T-cell (primary cell): ENCODE data around the gene FYN. TPM values are rescaled to one million over a fixed set of nuclear protein-coding genes. Genes with fewer than 3 reads are reported as not detected.
A peak's percentile ranks its signal among the peaks of the same experiment; 100 is the strongest.

ENCODE experiments used
- ATAC-seq, 4 experiments: fragments of 200-7000 bp in 3 of 4; fragments of 150-1000 bp in 1 of 4; cut with Tn5 transposase; replicated peaks in 1 of 4; 1 replicate in 3 of 4; 2 replicates in 1 of 4; pipeline ENCODE4 v1.10.0; 2021; ENCODE audit warnings: moderate library complexity in 3 of 4, mild to moderate bottlenecking in 2 of 4, moderate number of reproducible peaks in 1 of 4
- CTCF ChIA-PET, 2 donors: fragments of 300-600 bp; sonication (Branson Sonifier 250); formaldehyde crosslinking; loops; one replicate each; lab custom pipeline; 2022; ENCODE audit warnings: antibody characterized with exemption in 2 of 2; lab: Charles Lee
- POLR2A ChIA-PET, 2 donors: fragments of 300-600 bp; sonication (Branson Sonifier 250); formaldehyde crosslinking; loops; one replicate each; lab custom pipeline; 2022; ENCODE audit warnings: antibody characterized with exemption in 2 of 2; lab: Charles Lee
- DNase-seq, 35 experiments: peaks; one replicate each; pipeline versions ENCODE4 v3.0.0 to v3.0.0-alpha.2; 2013 to 2023
- H3K27ac ChIP-seq: one replicate; pipeline ENCODE4 v1.5.1; 2013; ENCODE audit warnings: low read length
- H3K27me3 ChIP-seq, 2 experiments: replicated peaks in 1 of 2; 1 replicate in 1 of 2; 2 replicates in 1 of 2; pipeline versions ENCODE4 v1.6.1 to v1.7.0; 2013; ENCODE audit warnings: low read length in 1 of 2, mixed read lengths in 1 of 2; ENCODE audit not compliant: control insufficient read depth in 2 of 2, insufficient read depth in 2 of 2; ENCODE audit errors: extremely low read depth in 1 of 2
- H3K36me3 ChIP-seq, 2 donors: 1 replicate in 1 of 2; 2 replicates in 1 of 2; pipeline versions ENCODE4 v1.6.1 to v1.7.0; 2013; ENCODE audit warnings: low read length in 1 of 2; ENCODE audit not compliant: control insufficient read depth in 2 of 2, insufficient read depth in 1 of 2; ENCODE audit errors: extremely low read depth in 1 of 2
- H3K4me1 ChIP-seq, 2 experiments: 1 replicate in 1 of 2; 2 replicates in 1 of 2; pipeline versions ENCODE4 v1.6.1 to v1.7.0; 2013; ENCODE audit warnings: low read length in 2 of 2, mixed read lengths in 1 of 2; ENCODE audit not compliant: insufficient read depth in 2 of 2, control insufficient read depth in 1 of 2; ENCODE audit errors: extremely low read depth in 1 of 2
- H3K4me3 ChIP-seq, 2 donors: 1 replicate in 1 of 2; 2 replicates in 1 of 2; pipeline versions ENCODE4 v1.5.1 to v1.7.0; 2013; ENCODE audit warnings: mild to moderate bottlenecking in 2 of 2, low read length in 1 of 2, moderate library complexity in 1 of 2; ENCODE audit not compliant: control insufficient read depth in 1 of 2; ENCODE audit errors: extremely low read depth in 1 of 2
- H3K9me3 ChIP-seq: 2 replicates; pipeline ENCODE4 v1.7.0; 2013
- H3K27ac Mint-ChIP-seq, 2 donors: one replicate each; pipeline ENCODE4 v1.8.0; 2020 to 2021; ENCODE audit warnings: mild to moderate bottlenecking in 2 of 2, mixed read lengths in 2 of 2
- H3K27me3 Mint-ChIP-seq, 2 donors: one replicate each; pipeline ENCODE4 v1.8.0; 2021 to 2022; ENCODE audit warnings: mixed read lengths in 2 of 2
- H3K36me3 Mint-ChIP-seq: one replicate; pipeline ENCODE4 v1.8.0; 2021; ENCODE audit warnings: mixed read lengths
- H3K4me1 Mint-ChIP-seq, 3 donors: one replicate each; pipeline ENCODE4 v1.8.0; 2020 to 2022; ENCODE audit warnings: mixed read lengths in 3 of 3, mild to moderate bottlenecking in 1 of 3
- H3K4me3 Mint-ChIP-seq, 3 donors: one replicate each; pipeline ENCODE4 v1.8.0; 2020 to 2022; ENCODE audit warnings: mild to moderate bottlenecking in 3 of 3, mixed read lengths in 3 of 3, moderate library complexity in 3 of 3
- H3K9me3 Mint-ChIP-seq, 3 donors: one replicate each; pipeline ENCODE4 v1.8.0; 2020 to 2022; ENCODE audit warnings: mixed read lengths in 3 of 3
- WGBS: methylation state at CpG from one replicate; pipeline ENCODE4 v1.1.5; 2013; ENCODE audit warnings: missing lambda C conversion rate; ENCODE audit not compliant: insufficient coverage; 5-methylcytosine and 5-hydroxymethylcytosine counted together
- total RNA-seq, 35 experiments: library from RNA in 6 of 35; stranded (reverse) in 6 of 35; fragments of 120-200 nt in 1 of 35; gene quantifications; one replicate each; pipeline versions ENCODE4 v1.2.1 to v1.2.4 and lab custom pipeline; 2013 to 2026

FYN gene
- total RNA-seq, 5 donors from 2014 or later (not counting 1 experiment from before 2014, with no cell fraction given): 466 to 573 (median 534) TPM

GRCh38 chr6:111674413-111674812 is 198.8 kb downstream of the FYN start:
- ChIA-PET CTCF (interaction anchor here in 1 of 2 donors (0.5 kb wide), 2 partner anchors 1003 to 1643 kb away, joined by 3 read pairs; no protein-coding TSS in a partner anchor), POLR2A (interaction anchor here in 1 of 2 donors (0.6 kb wide), 2 partner anchors 9 to 205 kb away, joined by 5 to 7 read pairs; no protein-coding TSS in a partner anchor)
- 100% methylated on average over 3 of the region's 4 CpGs for WGBS
- Mint-ChIP-seq H3K4me3 (no peak overlapping the region), H3K9me3 (no peaks in the 10 kb centered on the region), H3K36me3 (peaks cover 64% of the 10 kb centered on the region), H3K27me3 (no peaks in the 10 kb centered on the region), H3K27ac (peak overlapping the region; percentile 70 to 77), H3K4me1 (peaks cover 37 to 43% (median 37%) of the 10 kb centered on the region in 3 donors)
- Histone ChIP-seq H3K27ac (no peak overlapping the region), H3K27me3 (no peaks in the 10 kb centered on the region), H3K4me3 (no peak overlapping the region), H3K4me1 (peaks cover 5 to 7% of the 10 kb centered on the region in 2 experiments), H3K9me3 (no peaks in the 10 kb centered on the region), H3K36me3 (peaks cover 4 to 87% of the 10 kb centered on the region in 2 donors)
- ATAC-seq: no peak
- no peak for DNase-seq

DNA sequence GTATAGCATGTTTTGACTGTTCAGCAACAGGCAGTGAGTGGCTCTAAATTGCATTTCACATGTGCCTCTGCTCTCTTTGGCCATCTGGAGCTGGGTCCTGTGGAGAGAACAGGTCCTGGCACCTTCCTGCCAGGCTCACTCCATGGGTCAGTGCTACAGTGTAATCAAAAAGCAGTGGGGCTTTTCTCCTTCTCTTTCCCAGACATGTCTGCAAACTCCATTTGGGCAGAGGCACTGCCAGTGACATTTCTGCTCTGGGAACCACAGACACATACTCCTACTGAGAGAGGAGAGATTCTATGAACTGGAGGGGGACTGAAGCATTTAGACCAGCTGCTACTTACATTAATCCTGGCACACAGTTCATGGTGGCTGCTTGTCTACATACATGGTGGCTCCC is 199.3 kb downstream of the FYN start:
- Mint-ChIP-seq H3K27ac (peak overlapping the region; percentile 19 to 77), H3K4me1 (peaks cover 32 to 38% (median 33%) of the 10 kb centered on the region in 3 donors)
- POLR2A ChIA-PET: interaction anchor here in 1 of 2 donors (0.6 kb wide), 1 partner anchor 10 kb away, joined by 5 read pairs; no protein-coding TSS in a partner anchor

DNA sequence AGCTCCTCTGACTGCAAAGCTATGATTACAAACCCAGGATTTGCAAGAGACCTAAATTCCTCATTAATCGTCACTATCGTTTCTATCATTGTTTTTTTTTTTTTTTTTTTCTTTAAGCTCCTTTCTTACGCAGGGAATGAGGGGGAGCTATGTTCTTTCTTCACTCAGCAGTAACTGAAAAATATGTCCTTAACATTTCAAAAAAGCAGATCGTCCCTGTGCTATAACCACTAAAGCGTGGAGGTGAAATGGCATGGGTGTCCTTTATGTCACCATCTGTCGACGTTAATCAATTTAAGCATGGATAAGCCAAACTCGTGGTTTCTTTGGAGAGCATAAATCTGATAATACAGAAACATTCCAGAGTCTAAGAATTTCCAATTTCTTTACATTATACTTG is 199.7 kb downstream of the FYN start:
- H3K4me1 Mint-ChIP-seq: peaks cover 28 to 34% (median 29%) of the 10 kb centered on the region in 3 donors
- no CpG with 5 or more reads among the region's 8 CpGs for WGBS
- no peaks in the 10 kb centered on the region for H3K27me3 Mint-ChIP-seq
- H3K27ac Mint-ChIP-seq: peak overlapping the region in 1 of 2 donors; percentile 13
- ChIA-PET CTCF (interaction anchor here (0.6 kb wide), 4 partner anchors 9 to 370 kb away, joined by 3 to 10 read pairs (median 5); no protein-coding TSS in a partner anchor), POLR2A (interaction anchor here in 1 of 2 donors (0.7 kb wide), 1 partner anchor 116 kb away, joined by 3 read pairs; no protein-coding TSS in a partner anchor)
- no peak for ATAC-seq
- H3K27ac ChIP-seq: no peak overlapping the region
- H3K36me3 ChIP-seq: peaks cover 6 to 85% of the 10 kb centered on the region in 2 donors
- no peak overlapping the region for H3K4me3 ChIP-seq
- H3K4me1 ChIP-seq: peaks cover 5 to 7% of the 10 kb centered on the region in 2 experiments
- no peak for DNase-seq
- H3K9me3 Mint-ChIP-seq: no peaks in the 10 kb centered on the region
- H3K27me3 ChIP-seq: no peaks in the 10 kb centered on the region
- no peaks in the 10 kb centered on the region for H3K9me3 ChIP-seq
- no peak overlapping the region for H3K4me3 Mint-ChIP-seq
- H3K36me3 Mint-ChIP-seq: peaks cover 61% of the 10 kb centered on the region

More for the DNA sequence above, 199.3 kb downstream of the FYN start:
- Mint-ChIP-seq H3K36me3 (peaks cover 61% of the 10 kb centered on the region), H3K27me3 (no peaks in the 10 kb centered on the region), H3K9me3 (no peaks in the 10 kb centered on the region), H3K4me3 (no peak overlapping the region)
- H3K27me3 ChIP-seq: no peaks in the 10 kb centered on the region
- ATAC-seq (no peak), DNase-seq (no peak)
- no peak overlapping the region for H3K4me3 ChIP-seq
- H3K27ac ChIP-seq: no peak overlapping the region
- H3K36me3 ChIP-seq: peaks cover 4 to 85% of the 10 kb centered on the region in 2 donors
- peaks cover 5 to 7% of the 10 kb centered on the region in 2 experiments for H3K4me1 ChIP-seq
- CTCF ChIA-PET: interaction anchor here in 1 of 2 donors (0.5 to 0.6 kb wide), 2 partner anchors 73 to 1002 kb away, joined by 3 to 6 read pairs; no protein-coding TSS in a partner anchor
- no peaks in the 10 kb centered on the region for H3K9me3 ChIP-seq

DNA sequence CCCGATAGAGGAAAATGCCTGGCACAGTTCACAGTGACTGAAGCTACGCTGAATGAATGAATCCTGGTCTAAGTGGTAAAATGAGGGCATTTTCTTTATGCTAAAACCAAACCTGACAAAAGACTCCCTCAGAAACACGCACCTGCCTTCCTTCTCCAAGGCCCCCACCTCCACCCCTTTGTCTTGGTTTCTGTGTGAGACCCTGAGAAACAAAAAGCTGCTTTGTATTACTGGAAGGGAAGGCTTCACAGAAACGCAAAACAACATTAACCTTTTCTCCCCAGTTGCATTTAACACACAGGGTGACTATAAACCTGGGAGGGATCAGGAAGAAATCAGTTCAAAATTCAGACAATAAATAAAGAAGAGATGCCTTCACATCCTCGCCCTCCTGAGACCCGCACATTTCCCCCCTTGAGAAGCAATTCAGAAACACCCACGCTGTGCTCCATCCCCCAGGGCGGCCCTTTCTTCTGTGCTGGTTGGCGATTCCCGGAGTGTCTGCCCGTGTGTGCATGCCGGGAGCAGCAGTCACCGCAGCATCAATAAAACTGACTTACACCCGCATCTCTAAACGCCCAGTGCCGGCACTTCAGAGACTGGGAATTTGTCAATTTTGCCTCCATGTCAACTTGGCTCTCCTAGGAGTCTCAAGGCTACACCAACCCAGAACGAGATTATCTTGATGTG is 200.3 kb downstream of the FYN start:
- Histone ChIP-seq H3K36me3 (peaks cover 9 to 85% of the 10 kb centered on the region in 2 donors), H3K27me3 (no peaks in the 10 kb centered on the region), H3K9me3 (no peaks in the 10 kb centered on the region), H3K4me3 (no peak overlapping the region), H3K4me1 (peaks cover 5 to 7% of the 10 kb centered on the region in 2 experiments), H3K27ac (no peak overlapping the region)
- no peak for DNase-seq
- ATAC-seq: no peak
- Mint-ChIP-seq H3K27me3 (no peaks in the 10 kb centered on the region), H3K4me1 (peaks cover 23 to 32% (median 30%) of the 10 kb centered on the region in 3 donors), H3K27ac (peak overlapping the region in 1 of 2 donors; percentile 44), H3K4me3 (no peak overlapping the region), H3K9me3 (no peaks in the 10 kb centered on the region), H3K36me3 (peaks cover 66% of the 10 kb centered on the region)
- CTCF ChIA-PET: interaction anchor here (0.6 kb wide), 3 partner anchors 10 to 370 kb away, joined by 3 to 10 read pairs (median 4); no protein-coding TSS in a partner anchor
- WGBS: 98% methylated on average over 13 of the region's 17 CpGs
- POLR2A ChIA-PET: interaction anchor here in 1 of 2 donors (0.7 kb wide), 1 partner anchor 115 kb away, joined by 3 read pairs; no protein-coding TSS in a partner anchor

DNA sequence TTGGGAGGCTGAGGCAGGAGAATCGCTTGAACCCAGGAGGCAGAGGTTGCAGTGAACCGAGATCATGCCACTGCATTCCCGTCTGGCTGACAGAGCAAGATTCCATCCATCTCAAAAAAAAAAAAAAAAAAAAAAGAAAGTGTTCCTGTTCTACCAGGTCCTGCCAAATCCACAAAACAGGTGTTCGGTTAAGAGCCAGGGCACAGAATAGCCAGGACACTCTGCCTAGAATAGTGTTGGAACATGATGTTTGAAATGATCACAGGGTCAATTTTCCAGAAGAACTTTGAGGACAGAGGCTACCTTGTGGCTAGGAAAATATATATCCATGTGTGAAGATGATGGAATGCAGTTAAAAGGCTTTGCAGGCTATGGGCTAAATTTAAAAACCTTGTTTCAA is 203.9 kb downstream of the FYN start:
- no peaks in the 10 kb centered on the region for H3K27me3 ChIP-seq
- H3K4me3 ChIP-seq: no peak overlapping the region
- H3K27ac ChIP-seq: no peak overlapping the region
- no peaks in the 10 kb centered on the region for H3K4me1 ChIP-seq
- Mint-ChIP-seq H3K27me3 (no peaks in the 10 kb centered on the region), H3K4me3 (no peak overlapping the region), H3K27ac (no peak overlapping the region), H3K9me3 (no peaks in the 10 kb centered on the region), H3K4me1 (peaks cover 0 to 13% (median 3%) of the 10 kb centered on the region in 3 donors), H3K36me3 (peaks cover 64% of the 10 kb centered on the region)
- ChIA-PET CTCF (no interaction called here), POLR2A (no interaction called here)
- ATAC-seq: no peak
- H3K9me3 ChIP-seq: no peaks in the 10 kb centered on the region
- WGBS: no CpG with 5 or more reads among the region's 4 CpGs
- peaks cover 11 to 89% of the 10 kb centered on the region in 2 donors for H3K36me3 ChIP-seq
- DNase-seq: no peak

GRCh38 chr6:111668410-111668809 is 204.8 kb downstream of the FYN start:
- CTCF ChIA-PET: interaction anchor here (0.6 kb wide), 3 partner anchors 96 to 465 kb away, joined by 3 to 5 read pairs (median 5); no protein-coding TSS in a partner anchor
- ATAC-seq: no peak
- WGBS: no CpG with 5 or more reads among the region's 5 CpGs

More at GRCh38 chr6:111668410-111668809, 204.8 kb downstream of the FYN start:
- H3K4me1 ChIP-seq: no peaks in the 10 kb centered on the region
- H3K27ac ChIP-seq: no peak overlapping the region
- Mint-ChIP-seq H3K4me3 (no peak overlapping the region), H3K4me1 (peaks cover 0 to 16% (median 2%) of the 10 kb centered on the region in 3 donors), H3K36me3 (peaks cover 63% of the 10 kb centered on the region), H3K27ac (no peak overlapping the region), H3K9me3 (no peaks in the 10 kb centered on the region), H3K27me3 (no peaks in the 10 kb centered on the region)
- POLR2A ChIA-PET: interaction anchor here (0.6 to 0.8 kb wide), 2 partner anchors 9 to 28 kb away, joined by 5 read pairs; no protein-coding TSS in a partner anchor
- DNase-seq: no peak
- H3K27me3 ChIP-seq: no peaks in the 10 kb centered on the region
- peaks cover 18 to 89% of the 10 kb centered on the region in 2 donors for H3K36me3 ChIP-seq
- H3K9me3 ChIP-seq: no peaks in the 10 kb centered on the region
- no peak overlapping the region for H3K4me3 ChIP-seq
